Endothelial cell of umbilical vein (primary cell): ENCODE data around the gene NCSTN. TPM values are rescaled to one million over a fixed set of nuclear protein-coding genes. Genes with fewer than 3 reads are reported as not detected.

Experiments used
- BruUV-seq: library from RNA; stranded (reverse); fragments of 400-500 nt; replicated peaks from 2 replicates; lab custom pipeline; 2021; lab: Mats Ljungman, UMichigan
- CTCF ChIA-PET: fragments of 300-600, 350-600 bp; sonication (Branson Sonifier 250); formaldehyde crosslinking; loops from one replicate; lab custom pipeline; 2021; ENCODE audit warnings: antibody characterized with exemption, inconsistent platforms; lab: Charles Lee
- POLR2A ChIA-PET: fragments of 300-600, 350-600 bp; sonication (Branson Sonifier 250); formaldehyde crosslinking; loops from one replicate; lab custom pipeline; 2021; ENCODE audit warnings: antibody characterized with exemption, inconsistent platforms; lab: Charles Lee
- DNase-seq: peaks from one replicate; pipeline ENCODE4 v3.0.0-alpha.2; 2011; ENCODE audit warnings: low read depth, low spot score
- FAIRE-seq: peaks from 2 replicates; lab custom pipeline; 2011; peaks lifted over from hg19 to GRCh38; lab: Jason Lieb, UNC
- H2AFZ ChIP-seq: 2 replicates; pipeline ENCODE4 v1.6.0; 2012; ENCODE audit warnings: low read depth, low read length, control low read depth, inconsistent platforms
- H3K27ac ChIP-seq: 2 replicates; pipeline ENCODE4 v1.5.1; 2011; ENCODE audit warnings: low read depth, mild to moderate bottlenecking, control low read depth, low read length, moderate library complexity; ENCODE audit not compliant: insufficient read depth
- H3K27me3 ChIP-seq, 2 experiments: 2 replicates each; pipeline versions ENCODE4 v1.6.0 to v1.6.1; 2011; ENCODE audit warnings: low read length in 2 of 2, mixed read lengths in 1 of 2; ENCODE audit not compliant: control insufficient read depth in 2 of 2, insufficient read depth in 2 of 2
- H3K36me3 ChIP-seq, 2 experiments: 2 replicates in 1 of 2; 3 replicates in 1 of 2; pipeline ENCODE4 v1.5.1; 2011; ENCODE audit warnings: low read length in 2 of 2, mild to moderate bottlenecking in 1 of 2, moderate library complexity in 1 of 2; ENCODE audit not compliant: control insufficient read depth in 2 of 2, insufficient read depth in 2 of 2; ENCODE audit errors: extremely low read depth in 1 of 2
- H3K4me1 ChIP-seq: 3 replicates; pipeline ENCODE4 v1.5.1; 2011; ENCODE audit warnings: mild to moderate bottlenecking, low read length; ENCODE audit not compliant: control insufficient read depth, insufficient read depth; ENCODE audit errors: extremely low read depth
- H3K4me2 ChIP-seq: 2 replicates; pipeline ENCODE4 v1.6.1; 2011; ENCODE audit warnings: low read length, control low read depth, mixed read lengths; ENCODE audit not compliant: insufficient read depth
- H3K4me3 ChIP-seq, 3 experiments: fragments of 200-600 bp in 1 of 3; sonication (generic), shearing (Covaris generic) in 1 of 3; replicated peaks in 1 of 3; 2 replicates each; pipeline ENCODE4 v1.5.1; 2011 to 2016; ENCODE audit warnings: control low read depth in 3 of 3, low read length in 3 of 3, mild to moderate bottlenecking in 2 of 3, inconsistent platforms in 1 of 3, low read depth in 1 of 3, moderate library complexity in 1 of 3; ENCODE audit not compliant: insufficient read depth in 1 of 3
- H3K79me2 ChIP-seq: 2 replicates; pipeline ENCODE4 v1.6.0; 2012; ENCODE audit warnings: low read length, inconsistent platforms; ENCODE audit not compliant: control insufficient read depth, insufficient read depth
- H3K9ac ChIP-seq: replicated peaks from 2 replicates; pipeline ENCODE3; 2011; ENCODE audit warnings: low read length, control low read depth; ENCODE audit not compliant: insufficient read depth; ENCODE audit errors: extremely low read depth
- H3K9me1 ChIP-seq: replicated peaks from 3 replicates; pipeline ENCODE4 v1.6.0; 2011; ENCODE audit warnings: mild to moderate bottlenecking, low read length; ENCODE audit not compliant: control insufficient read depth, insufficient read depth; ENCODE audit errors: extremely low read depth
- H3K9me3 ChIP-seq: replicated peaks from 2 replicates; pipeline ENCODE4 v1.5.1; 2012; ENCODE audit warnings: low read length, inconsistent platforms; ENCODE audit not compliant: control insufficient read depth, insufficient read depth
- H4K20me1 ChIP-seq: replicated peaks from 2 replicates; pipeline ENCODE3; 2011; ENCODE audit warnings: mild to moderate bottlenecking, low read length; ENCODE audit not compliant: control insufficient read depth, insufficient read depth; ENCODE audit errors: extremely low read depth
- CTCF ChIP-seq, 2 donors: IDR thresholded peaks; 1 replicate in 1 of 2; 2 replicates in 1 of 2; pipeline ENCODE4 v1.5.1; 2011; ENCODE audit warnings: low read length in 2 of 2, mild to moderate bottlenecking in 2 of 2, moderate library complexity in 2 of 2, control low read depth in 1 of 2, inconsistent platforms in 1 of 2, low read depth in 1 of 2; ENCODE audit not compliant: insufficient read depth in 1 of 2; ENCODE audit errors: extremely low read depth in 1 of 2
- EZH2 ChIP-seq: IDR thresholded peaks from 2 replicates; pipeline ENCODE4 v1.6.1; 2012; ENCODE audit warnings: borderline replicate concordance, low read depth, mild to moderate bottlenecking, moderate library complexity, low read length, inconsistent platforms; ENCODE audit not compliant: severe bottlenecking
- FOS ChIP-seq: IDR thresholded peaks from 2 replicates; pipeline ENCODE4 v1.6.1; 2011; ENCODE audit warnings: mild to moderate bottlenecking, low read length, moderate library complexity, borderline replicate concordance; ENCODE audit not compliant: insufficient read depth
- GATA2 ChIP-seq: IDR thresholded peaks from 2 replicates; pipeline ENCODE4 v1.7.0; 2011; ENCODE audit warnings: low read depth, mild to moderate bottlenecking, moderate library complexity, mixed read lengths, low read length; ENCODE audit not compliant: insufficient read length, insufficient read depth
- JUN ChIP-seq: IDR thresholded peaks from 2 replicates; pipeline ENCODE4 v1.6.1; 2011; ENCODE audit warnings: borderline replicate concordance, low read depth; ENCODE audit not compliant: insufficient read length, insufficient read depth
- MAX ChIP-seq: IDR thresholded peaks from 2 replicates; pipeline ENCODE4 v1.6.1; 2011; ENCODE audit not compliant: insufficient read depth, insufficient read length
- MYC ChIP-seq: IDR thresholded peaks from one replicate; pipeline ENCODE4 v1.6.1; 2011; ENCODE audit warnings: mild to moderate bottlenecking, low read depth, low read length
- POLR2A ChIP-seq: IDR thresholded peaks from 2 replicates; pipeline ENCODE4 v1.6.1; 2012; ENCODE audit warnings: low read depth, mild to moderate bottlenecking, control low read depth, low read length
- POLR2AphosphoS5 ChIP-seq: IDR thresholded peaks from 2 replicates; pipeline ENCODE4 v1.6.1; 2012; ENCODE audit warnings: low read depth, mild to moderate bottlenecking, control low read depth, low read length, moderate library complexity; ENCODE audit not compliant: insufficient read depth
- dilution Hi-C: fragments of 300-500 bp; cut with MboI; formaldehyde crosslinking; loops from one replicate; pipeline ENCODE4 v1.15.0; 2019; ENCODE audit warnings: low sequenced_read_pairs; ENCODE audit not compliant: extremely low pct_ligation_motif_present
- intact Hi-C: fragments of 100-400 bp; cut with micrococcal nuclease; formaldehyde crosslinking; loops from one replicate; pipeline ENCODE4 v1.10.0; 2022
- polyA plus RNA-seq, 4 experiments: library from polyadenylated mRNA; depleted of rRNA in 3 of 4; stranded (reverse) in 3 of 4; unstranded in 1 of 4; fragments of >200 nt; gene quantifications; 2 replicates each; pipeline versions ENCODE4 v1.2.1 to v1.2.3, GENCODE V29; 2011 to 2012; ENCODE audit warnings: missing spikeins in 1 of 4
- total RNA-seq: library from RNA; stranded (reverse); gene quantifications from 2 replicates; pipeline ENCODE4 v1.2.3, GENCODE V29; 2021

NCSTN gene
- total and polyA plus RNA-seq, 2 donors (not counting 3 experiments of a cell fraction or from before 2014, with no cell fraction given), result 92.5 to 199 TPM

GRCh38 chr1:160332516-160332915 lies 10.7 kb upstream of the NCSTN start:
- H3K4me3 ChIP-seq, result no peak overlapping the region
- H3K79me2 ChIP-seq, result peaks cover 24% of the 10 kb centered on the region
- H3K27ac ChIP-seq, result no peak overlapping the region
- no peaks in the 10 kb centered on the region for H3K9me1 ChIP-seq
- ChIA-PET POLR2A (no interaction called here), CTCF (interaction anchor here (0.7 to 4.8 kb wide), 4 partner anchors 9 to 139 kb away, joined by 3 to 24 read pairs (median 5); no protein-coding TSS in a partner anchor)
- TF ChIP-seq POLR2AphosphoS5, result no peak
- no peak for TF ChIP-seq POLR2A
- TF ChIP-seq JUN, result no peak
- no peak for TF ChIP-seq MAX
- no peak for TF ChIP-seq CTCF (IDR thresholded peaks at IDR 0.05; ENCODE audit: extremely low read depth in 1 of 2, insufficient read depth in 1 of 2, low read depth in 1 of 2, low read length in 2 of 2)
- no peak for TF ChIP-seq EZH2
- no peak for TF ChIP-seq MYC
- TF ChIP-seq GATA2, result no peak
- no peak for TF ChIP-seq FOS
- H3K4me2 ChIP-seq, result no peak overlapping the region
- BruUV-seq, result no TSS peak
- DNase-seq (no peak), FAIRE-seq (no peak)
- intact Hi-C loops (no loop called here), dilution Hi-C loops (no loop called here)
- H2AFZ ChIP-seq, result no peak overlapping the region
- no peaks in the 10 kb centered on the region for H3K27me3 ChIP-seq
- no peaks in the 10 kb centered on the region for H3K9me3 ChIP-seq
- peaks cover 29 to 31% of the 10 kb centered on the region in 2 experiments for H3K36me3 ChIP-seq
- no peak overlapping the region for H3K9ac ChIP-seq
- no peaks in the 10 kb centered on the region for H4K20me1 ChIP-seq
- H3K4me1 ChIP-seq, result no peaks in the 10 kb centered on the region
